ENCODE measurements around the gene MDM1. TPM values are rescaled to one million over a fixed set of nuclear protein-coding genes. Genes with fewer than 3 reads are reported as not detected.

MDM1 gene
- total RNA-seq, 1 experiment from 2014 or later = 10.0 TPM

DNA sequence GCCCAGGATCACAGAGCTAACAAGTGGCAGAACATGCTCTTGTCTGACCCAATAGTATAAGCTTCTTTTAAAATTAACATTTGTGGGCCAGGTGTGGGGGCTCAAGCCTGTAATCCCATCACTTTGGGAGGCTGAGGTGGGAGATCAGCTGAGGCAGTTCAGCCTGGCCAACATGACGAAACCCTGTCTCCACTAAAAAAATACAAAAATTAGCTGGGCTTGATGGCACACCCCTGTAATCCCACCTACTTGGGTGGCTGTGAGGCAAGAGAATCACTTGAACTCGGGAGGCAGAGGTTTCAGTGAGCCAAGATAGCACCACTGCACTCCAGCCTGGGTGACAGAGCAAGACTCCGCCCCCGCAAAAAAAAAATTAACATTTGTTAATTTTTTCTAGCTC is 45.8 kb downstream of the MDM1 start:
- intact Hi-C loops (cut with micrococcal nuclease) = no loop called here
- POLR2A ChIA-PET = no interaction called here

More for the DNA sequence above, 45.8 kb downstream of the MDM1 start:
- Histone ChIP-seq H3K4me2 (ENCODE audit: low read length) (no peak overlapping the region), H2AFZ (ENCODE audit: low read depth, low read length, poor library complexity, severe bottlenecking) (no peak overlapping the region), H3K4me1 (ENCODE audit: control insufficient read depth in 1 of 2, insufficient read depth in 2 of 2, low read length in 2 of 2) (no peaks in the 10 kb centered on the region), H3K27ac (ENCODE audit: low read depth, low read length) (no peak overlapping the region), H3K79me2 (ENCODE audit: insufficient read depth, low read length) (no peaks in the 10 kb centered on the region), H3K27me3 (ENCODE audit: insufficient read depth, low read length) (no peaks in the 10 kb centered on the region), H4K20me1 (ENCODE audit: insufficient read depth) (no peaks in the 10 kb centered on the region), H3K4me3 (replicated peaks in 1 of 2; ENCODE audit: low read depth in 1 of 2, low read length in 2 of 2) (no peak overlapping the region), H3K9me2 (ENCODE audit: insufficient read depth) (no peaks in the 10 kb centered on the region), H3K9ac (ENCODE audit: low read length) (no peak overlapping the region), H3K36me3 (ENCODE audit: control insufficient read depth in 1 of 2, insufficient read depth in 2 of 2, low read length in 2 of 2) (no peaks in the 10 kb centered on the region), H3K9me3 (ENCODE audit: control insufficient read depth in 1 of 2, insufficient read depth in 1 of 2, low read depth in 1 of 2, low read length in 2 of 2) (no peaks in the 10 kb centered on the region)
- BruUV-seq (replicated peaks) = no TSS peak
- ATAC-seq = no peak
- RAD21 ChIA-PET (ENCODE audit: low non-redundant PET in 1 of 2, low total read pairs in 2 of 2, uncharacterized antibody in 2 of 2, unreplicated experiment in 2 of 2) = no interaction called here
- TF ChIP-seq SIN3A (IDR thresholded peaks at IDR 0.05; ENCODE audit: low read depth) (no peak), YY1 (IDR thresholded peaks at IDR 0.05; ENCODE audit: extremely low read depth, insufficient replicate concordance, low read depth, low read length) (no peak), SP1 (IDR thresholded peaks at IDR 0.05; ENCODE audit: low read depth) (no peak), JUND (IDR thresholded peaks at IDR 0.05) (no peak), RAD21 (IDR thresholded peaks at IDR 0.05; ENCODE audit: low read depth) (no peak), EZH2phosphoT487 (IDR thresholded peaks at IDR 0.05; ENCODE audit: borderline replicate concordance) (no peak), SRF (IDR thresholded peaks at IDR 0.05; ENCODE audit: low read depth) (no peak)
- TF ChIP-seq, protein P1, sequence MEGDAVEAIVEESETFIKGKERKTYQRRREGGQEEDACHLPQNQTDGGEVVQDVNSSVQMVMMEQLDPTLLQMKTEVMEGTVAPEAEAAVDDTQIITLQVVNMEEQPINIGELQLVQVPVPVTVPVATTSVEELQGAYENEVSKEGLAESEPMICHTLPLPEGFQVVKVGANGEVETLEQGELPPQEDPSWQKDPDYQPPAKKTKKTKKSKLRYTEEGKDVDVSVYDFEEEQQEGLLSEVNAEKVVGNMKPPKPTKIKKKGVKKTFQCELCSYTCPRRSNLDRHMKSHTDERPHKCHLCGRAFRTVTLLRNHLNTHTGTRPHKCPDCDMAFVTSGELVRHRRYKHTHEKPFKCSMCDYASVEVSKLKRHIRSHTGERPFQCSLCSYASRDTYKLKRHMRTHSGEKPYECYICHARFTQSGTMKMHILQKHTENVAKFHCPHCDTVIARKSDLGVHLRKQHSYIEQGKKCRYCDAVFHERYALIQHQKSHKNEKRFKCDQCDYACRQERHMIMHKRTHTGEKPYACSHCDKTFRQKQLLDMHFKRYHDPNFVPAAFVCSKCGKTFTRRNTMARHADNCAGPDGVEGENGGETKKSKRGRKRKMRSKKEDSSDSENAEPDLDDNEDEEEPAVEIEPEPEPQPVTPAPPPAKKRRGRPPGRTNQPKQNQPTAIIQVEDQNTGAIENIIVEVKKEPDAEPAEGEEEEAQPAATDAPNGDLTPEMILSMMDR (IDR thresholded peaks at IDR 0.05 in 2 of 3, conservative IDR thresholded peaks at IDR 0.05 in 1 of 3; ENCODE audit: borderline replicate concordance in 1 of 3, insufficient read depth in 1 of 3, low read depth in 2 of 3, low read length in 2 of 3) = no peak
- TF ChIP-seq, protein P2, sequence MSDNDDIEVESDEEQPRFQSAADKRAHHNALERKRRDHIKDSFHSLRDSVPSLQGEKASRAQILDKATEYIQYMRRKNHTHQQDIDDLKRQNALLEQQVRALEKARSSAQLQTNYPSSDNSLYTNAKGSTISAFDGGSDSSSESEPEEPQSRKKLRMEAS (IDR thresholded peaks at IDR 0.05) = no peak
- TF ChIP-seq, protein P3, sequence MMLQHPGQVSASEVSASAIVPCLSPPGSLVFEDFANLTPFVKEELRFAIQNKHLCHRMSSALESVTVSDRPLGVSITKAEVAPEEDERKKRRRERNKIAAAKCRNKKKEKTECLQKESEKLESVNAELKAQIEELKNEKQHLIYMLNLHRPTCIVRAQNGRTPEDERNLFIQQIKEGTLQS (IDR thresholded peaks at IDR 0.05) = no peak
- TF ChIP-seq, protein P4, sequence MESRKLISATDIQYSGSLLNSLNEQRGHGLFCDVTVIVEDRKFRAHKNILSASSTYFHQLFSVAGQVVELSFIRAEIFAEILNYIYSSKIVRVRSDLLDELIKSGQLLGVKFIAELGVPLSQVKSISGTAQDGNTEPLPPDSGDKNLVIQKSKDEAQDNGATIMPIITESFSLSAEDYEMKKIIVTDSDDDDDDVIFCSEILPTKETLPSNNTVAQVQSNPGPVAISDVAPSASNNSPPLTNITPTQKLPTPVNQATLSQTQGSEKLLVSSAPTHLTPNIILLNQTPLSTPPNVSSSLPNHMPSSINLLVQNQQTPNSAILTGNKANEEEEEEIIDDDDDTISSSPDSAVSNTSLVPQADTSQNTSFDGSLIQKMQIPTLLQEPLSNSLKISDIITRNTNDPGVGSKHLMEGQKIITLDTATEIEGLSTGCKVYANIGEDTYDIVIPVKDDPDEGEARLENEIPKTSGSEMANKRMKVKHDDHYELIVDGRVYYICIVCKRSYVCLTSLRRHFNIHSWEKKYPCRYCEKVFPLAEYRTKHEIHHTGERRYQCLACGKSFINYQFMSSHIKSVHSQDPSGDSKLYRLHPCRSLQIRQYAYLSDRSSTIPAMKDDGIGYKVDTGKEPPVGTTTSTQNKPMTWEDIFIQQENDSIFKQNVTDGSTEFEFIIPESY (IDR thresholded peaks at IDR 0.05; ENCODE audit: extremely low read depth, insufficient replicate concordance, low read length) = no peak
- CTCF ChIA-PET = no interaction called here
- no peak for DNase-seq (ENCODE audit: low read depth, low spot score)
